NCI-H82 treated with DMSO at 0.1 percent for 48 hours (cell line): ENCODE data around the gene STH.
"Not testable (repeated sequence)": the region's sequence is repeated elsewhere in the genome, so short reads cannot be mapped to it uniquely, and the experiment has no call there.

Experiments used
- DNase-seq: peaks from one replicate; lab custom pipeline; 2025; ENCODE audit not compliant: unreplicated experiment; lab: John Stamatoyannopoulos, UW

STH gene

DNA sequence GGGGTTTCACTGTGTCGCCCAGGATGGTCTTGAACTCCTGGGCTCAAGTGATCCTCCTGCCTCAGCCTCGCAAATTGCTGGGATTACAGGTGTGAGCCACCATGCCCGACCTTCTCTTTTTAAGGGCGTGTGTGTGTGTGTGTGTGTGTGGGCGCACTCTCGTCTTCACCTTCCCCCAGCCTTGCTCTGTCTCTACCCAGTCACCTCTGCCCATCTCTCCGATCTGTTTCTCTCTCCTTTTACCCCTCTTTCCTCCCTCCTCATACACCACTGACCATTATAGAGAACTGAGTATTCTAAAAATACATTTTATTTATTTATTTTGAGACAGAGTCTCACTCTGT, 3.9 kb downstream of the STH start:
- no peak for DNase-seq

DNA sequence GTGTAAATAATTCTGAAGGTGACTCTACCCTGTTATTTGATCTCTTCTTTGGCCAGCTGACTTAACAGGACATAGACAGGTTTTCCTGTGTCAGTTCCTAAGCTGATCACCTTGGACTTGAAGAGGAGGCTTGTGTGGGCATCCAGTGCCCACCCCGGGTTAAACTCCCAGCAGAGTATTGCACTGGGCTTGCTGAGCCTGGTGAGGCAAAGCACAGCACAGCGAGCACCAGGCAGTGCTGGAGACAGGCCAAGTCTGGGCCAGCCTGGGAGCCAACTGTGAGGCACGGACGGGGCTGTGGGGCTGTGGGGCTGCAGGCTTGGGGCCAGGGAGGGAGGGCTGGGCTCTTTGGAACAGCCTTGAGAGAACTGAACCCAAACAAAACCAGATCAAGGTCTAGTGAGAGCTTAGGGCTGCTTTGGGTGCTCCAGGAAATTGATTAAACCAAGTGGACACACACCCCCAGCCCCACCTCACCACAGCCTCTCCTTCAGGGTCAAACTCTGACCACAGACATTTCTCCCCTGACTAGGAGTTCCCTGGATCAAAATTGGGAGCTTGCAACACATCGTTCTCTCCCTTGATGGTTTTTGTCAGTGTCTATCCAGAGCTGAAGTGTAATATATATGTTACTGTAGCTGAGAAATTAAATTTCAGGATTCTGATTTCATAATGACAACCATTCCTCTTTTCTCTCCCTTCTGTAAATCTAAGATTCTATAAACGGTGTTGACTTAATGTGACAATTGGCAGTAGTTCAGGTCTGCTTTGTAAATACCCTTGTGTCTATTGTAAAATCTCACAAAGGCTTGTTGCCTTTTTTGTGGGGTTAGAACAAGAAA, 5.1 kb downstream of the STH start:
- no peak for DNase-seq

DNA sequence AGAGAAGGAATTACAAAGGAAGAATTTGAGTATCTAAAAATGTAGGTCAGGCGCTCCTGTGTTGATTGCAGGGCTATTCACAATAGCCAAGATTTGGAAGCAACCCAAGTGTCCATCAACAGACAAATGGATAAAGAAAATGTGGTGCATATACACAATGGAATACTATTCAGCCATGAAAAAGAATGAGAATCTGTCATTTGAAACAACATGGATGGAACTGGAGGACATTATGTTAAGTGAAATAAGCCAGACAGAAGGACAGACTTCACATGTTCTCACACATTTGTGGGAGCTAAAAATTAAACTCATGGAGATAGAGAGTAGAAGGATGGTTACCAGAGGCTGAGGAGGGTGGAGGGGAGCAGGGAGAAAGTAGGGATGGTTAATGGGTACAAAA, 7.0 kb downstream of the STH start:
- not testable (repeated sequence) for DNase-seq

DNA sequence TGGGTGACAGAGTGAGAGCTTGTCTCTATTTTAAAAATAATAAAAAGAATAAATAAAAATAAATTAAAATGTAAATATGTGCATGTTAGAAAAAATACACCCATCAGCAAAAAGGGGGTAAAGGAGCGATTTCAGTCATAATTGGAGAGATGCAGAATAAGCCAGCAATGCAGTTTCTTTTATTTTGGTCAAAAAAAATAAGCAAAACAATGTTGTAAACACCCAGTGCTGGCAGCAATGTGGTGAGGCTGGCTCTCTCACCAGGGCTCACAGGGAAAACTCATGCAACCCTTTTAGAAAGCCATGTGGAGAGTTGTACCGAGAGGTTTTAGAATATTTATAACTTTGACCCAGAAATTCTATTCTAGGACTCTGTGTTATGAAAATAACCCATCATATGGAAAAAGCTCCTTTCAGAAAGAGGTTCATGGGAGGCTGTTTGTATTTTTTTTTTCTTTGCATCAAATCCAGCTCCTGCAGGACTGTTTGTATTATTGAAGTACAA, 8.5 kb downstream of the STH start:
- DNase-seq, result no peak

DNA sequence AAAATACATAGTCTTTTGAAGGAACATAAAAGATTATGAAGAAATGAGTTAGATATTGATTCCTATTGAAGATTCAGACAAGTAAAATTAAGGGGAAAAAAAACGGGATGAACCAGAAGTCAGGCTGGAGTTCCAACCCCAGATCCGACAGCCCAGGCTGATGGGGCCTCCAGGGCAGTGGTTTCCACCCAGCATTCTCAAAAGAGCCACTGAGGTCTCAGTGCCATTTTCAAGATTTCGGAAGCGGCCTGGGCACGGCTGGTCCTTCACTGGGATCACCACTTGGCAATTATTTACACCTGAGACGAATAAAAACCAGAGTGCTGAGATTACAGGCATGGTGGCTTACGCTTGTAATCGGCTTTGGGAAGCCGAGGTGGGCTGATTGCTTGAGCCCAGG, 9.5 kb downstream of the STH start:
- DNase-seq, result no peak

DNA sequence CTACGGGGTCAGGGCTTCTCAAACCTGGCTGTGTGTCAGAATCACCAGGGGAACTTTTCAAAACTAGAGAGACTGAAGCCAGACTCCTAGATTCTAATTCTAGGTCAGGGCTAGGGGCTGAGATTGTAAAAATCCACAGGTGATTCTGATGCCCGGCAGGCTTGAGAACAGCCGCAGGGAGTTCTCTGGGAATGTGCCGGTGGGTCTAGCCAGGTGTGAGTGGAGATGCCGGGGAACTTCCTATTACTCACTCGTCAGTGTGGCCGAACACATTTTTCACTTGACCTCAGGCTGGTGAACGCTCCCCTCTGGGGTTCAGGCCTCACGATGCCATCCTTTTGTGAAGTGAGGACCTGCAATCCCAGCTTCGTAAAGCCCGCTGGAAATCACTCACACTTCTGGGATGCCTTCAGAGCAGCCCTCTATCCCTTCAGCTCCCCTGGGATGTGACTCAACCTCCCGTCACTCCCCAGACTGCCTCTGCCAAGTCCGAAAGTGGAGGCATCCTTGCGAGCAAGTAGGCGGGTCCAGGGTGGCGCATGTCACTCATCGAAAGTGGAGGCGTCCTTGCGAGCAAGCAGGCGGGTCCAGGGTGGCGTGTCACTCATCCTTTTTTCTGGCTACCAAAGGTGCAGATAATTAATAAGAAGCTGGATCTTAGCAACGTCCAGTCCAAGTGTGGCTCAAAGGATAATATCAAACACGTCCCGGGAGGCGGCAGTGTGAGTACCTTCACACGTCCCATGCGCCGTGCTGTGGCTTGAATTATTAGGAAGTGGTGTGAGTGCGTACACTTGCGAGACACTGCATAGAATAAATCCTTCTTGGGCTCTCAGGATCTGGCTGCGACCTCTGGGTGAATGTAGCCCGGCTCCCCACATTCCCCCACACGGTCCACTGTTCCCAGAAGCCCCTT, 10.9 kb downstream of the STH start:
- no peak for DNase-seq

DNA sequence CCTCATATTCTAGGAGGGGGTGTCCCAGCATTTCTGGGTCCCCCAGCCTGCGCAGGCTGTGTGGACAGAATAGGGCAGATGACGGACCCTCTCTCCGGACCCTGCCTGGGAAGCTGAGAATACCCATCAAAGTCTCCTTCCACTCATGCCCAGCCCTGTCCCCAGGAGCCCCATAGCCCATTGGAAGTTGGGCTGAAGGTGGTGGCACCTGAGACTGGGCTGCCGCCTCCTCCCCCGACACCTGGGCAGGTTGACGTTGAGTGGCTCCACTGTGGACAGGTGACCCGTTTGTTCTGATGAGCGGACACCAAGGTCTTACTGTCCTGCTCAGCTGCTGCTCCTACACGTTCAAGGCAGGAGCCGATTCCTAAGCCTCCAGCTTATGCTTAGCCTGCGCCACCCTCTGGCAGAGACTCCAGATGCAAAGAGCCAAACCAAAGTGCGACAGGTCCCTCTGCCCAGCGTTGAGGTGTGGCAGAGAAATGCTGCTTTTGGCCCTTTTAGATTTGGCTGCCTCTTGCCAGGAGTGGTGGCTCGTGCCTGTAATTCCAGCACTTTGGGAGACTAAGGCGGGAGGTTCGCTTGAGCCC, 11.6 kb downstream of the STH start:
- no peak for DNase-seq

DNA sequence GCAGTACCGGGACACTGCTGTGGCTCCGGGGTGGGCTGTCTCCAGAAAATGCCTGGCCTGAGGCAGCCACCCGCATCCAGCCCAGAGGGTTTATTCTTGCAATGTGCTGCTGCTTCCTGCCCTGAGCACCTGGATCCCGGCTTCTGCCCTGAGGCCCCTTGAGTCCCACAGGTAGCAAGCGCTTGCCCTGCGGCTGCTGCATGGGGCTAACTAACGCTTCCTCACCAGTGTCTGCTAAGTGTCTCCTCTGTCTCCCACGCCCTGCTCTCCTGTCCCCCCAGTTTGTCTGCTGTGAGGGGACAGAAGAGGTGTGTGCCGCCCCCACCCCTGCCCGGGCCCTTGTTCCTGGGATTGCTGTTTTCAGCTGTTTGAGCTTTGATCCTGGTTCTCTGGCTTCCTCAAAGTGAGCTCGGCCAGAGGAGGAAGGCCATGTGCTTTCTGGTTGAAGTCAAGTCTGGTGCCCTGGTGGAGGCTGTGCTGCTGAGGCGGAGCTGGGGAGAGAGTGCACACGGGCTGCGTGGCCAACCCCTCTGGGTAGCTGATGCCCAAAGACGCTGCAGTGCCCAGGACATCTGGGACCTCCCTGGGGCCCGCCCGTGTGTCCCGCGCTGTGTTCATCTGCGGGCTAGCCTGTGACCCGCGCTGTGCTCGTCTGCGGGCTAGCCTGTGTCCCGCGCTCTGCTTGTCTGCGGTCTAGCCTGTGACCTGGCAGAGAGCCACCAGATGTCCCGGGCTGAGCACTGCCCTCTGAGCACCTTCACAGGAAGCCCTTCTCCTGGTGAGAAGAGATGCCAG, 12.9 kb downstream of the STH start:
- DNase-seq, result no peak

DNA sequence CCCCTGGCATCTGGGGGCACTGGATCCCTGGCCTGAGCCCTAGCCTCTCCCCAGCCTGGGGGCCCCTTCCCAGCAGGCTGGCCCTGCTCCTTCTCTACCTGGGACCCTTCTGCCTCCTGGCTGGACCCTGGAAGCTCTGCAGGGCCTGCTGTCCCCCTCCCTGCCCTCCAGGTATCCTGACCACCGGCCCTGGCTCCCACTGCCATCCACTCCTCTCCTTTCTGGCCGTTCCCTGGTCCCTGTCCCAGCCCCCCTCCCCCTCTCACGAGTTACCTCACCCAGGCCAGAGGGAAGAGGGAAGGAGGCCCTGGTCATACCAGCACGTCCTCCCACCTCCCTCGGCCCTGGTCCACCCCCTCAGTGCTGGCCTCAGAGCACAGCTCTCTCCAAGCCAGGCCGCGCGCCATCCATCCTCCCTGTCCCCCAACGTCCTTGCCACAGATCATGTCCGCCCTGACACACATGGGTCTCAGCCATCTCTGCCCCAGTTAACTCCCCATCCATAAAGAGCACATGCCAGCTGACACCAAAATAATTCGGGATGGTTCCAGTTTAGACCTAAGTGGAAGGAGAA, 13.5 kb downstream of the STH start:
- DNase-seq, result no peak

DNA sequence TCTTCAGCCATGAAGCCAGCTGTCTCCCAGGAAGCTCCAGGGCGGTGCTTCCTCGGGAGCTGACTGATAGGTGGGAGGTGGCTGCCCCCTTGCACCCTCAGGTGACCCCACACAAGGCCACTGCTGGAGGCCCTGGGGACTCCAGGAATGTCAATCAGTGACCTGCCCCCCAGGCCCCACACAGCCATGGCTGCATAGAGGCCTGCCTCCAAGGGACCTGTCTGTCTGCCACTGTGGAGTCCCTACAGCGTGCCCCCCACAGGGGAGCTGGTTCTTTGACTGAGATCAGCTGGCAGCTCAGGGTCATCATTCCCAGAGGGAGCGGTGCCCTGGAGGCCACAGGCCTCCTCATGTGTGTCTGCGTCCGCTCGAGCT, 14.1 kb downstream of the STH start:
- DNase-seq, result no peak

DNA sequence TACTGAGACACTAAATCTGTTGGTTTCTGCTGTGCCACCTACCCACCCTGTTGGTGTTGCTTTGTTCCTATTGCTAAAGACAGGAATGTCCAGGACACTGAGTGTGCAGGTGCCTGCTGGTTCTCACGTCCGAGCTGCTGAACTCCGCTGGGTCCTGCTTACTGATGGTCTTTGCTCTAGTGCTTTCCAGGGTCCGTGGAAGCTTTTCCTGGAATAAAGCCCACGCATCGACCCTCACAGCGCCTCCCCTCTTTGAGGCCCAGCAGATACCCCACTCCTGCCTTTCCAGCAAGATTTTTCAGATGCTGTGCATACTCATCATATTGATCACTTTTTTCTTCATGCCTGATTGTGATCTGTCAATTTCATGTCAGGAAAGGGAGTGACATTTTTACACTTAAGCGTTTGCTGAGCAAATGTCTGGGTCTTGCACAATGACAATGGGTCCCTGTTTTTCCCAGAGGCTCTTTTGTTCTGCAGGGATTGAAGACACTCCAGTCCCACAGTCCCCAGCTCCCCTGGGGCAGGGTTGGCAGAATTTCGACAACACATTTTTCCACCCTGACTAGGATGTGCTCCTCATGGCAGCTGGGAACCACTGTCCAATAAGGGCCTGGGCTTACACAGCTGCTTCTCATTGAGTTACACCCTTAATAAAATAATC, 14.6 kb downstream of the STH start:
- peak; percentile 29 for DNase-seq

DNA sequence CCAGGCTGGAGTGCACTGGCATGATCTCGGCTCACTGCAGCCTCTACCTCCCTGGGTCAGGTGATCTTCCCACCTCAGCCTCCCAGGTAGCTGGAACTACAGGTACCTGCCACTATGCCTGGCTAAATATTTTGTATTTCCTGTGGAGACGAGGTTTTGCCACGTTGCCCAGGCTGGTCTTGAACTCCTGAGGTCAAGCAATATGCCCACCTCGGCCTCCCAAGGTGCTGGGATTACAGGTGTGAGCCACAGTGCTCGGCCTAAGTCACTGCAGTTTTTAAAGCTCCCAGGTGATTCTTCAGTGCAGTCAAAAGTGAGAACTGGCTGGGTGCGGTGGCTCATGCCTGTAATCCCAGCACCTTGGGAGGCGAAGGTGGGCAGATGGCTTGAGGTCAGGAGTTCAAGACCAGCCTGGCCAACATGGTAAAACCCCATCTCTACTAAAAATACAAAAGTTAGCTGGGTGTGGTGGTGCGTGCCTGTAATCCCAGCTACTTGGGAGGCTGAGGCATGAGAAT, 20.4 kb downstream of the STH start:
- DNase-seq, result not testable (repeated sequence)

DNA sequence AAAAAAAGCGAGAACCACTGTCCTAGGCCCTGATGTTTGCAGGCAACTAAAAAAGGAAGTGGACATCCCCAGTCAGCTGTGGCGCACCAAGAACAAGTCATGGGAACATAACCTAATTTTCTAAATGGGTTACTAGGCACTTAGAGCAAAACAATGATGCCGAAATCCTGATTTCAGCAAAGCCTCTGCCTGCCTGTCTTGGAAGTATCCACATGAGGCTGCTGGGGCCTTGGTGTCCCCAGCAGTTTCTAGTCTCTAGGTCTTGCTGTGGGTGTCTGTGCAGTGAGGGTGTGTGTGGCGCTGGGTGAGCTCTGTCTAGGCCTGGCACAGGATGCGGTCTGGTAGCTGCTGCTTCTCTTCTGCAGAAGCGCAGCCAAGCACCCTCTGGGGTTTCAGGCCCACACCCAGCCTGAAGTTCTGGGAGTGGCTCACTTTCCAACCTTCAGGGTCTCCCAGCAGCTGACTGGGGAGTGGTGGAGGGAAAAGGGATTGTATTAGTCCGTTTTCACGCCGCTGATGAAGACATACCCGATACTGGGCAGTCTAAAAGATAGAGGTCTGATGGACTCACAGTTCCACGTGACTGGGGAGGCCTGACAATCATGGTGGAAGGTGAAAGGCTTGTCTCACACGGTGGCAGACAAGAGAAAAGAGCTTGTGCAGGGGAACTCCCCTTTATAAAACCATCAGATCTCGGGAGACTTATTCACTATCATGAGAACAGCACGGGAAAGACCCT, 21.1 kb downstream of the STH start:
- DNase-seq, result no peak

DNA sequence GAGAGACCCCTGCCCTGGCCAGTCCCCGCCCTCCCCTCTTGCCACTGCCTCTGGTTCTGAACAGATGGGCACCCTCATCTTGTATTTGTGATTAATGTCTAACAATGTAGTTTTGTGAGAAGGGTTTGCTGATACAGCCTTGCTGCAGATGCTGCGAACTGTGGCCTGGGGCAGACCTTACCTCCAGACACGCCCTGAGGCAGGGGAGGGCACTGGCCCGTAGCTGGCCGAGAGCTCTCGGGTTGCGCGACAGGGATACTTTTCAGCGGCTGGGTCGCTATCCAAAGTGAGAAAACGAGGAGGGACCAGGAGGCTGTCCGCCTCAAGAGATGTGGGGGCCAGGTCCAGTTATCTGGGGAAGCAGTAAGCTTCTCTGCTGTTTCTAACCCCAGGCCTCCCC, 21.9 kb downstream of the STH start:
- no peak for DNase-seq

DNA sequence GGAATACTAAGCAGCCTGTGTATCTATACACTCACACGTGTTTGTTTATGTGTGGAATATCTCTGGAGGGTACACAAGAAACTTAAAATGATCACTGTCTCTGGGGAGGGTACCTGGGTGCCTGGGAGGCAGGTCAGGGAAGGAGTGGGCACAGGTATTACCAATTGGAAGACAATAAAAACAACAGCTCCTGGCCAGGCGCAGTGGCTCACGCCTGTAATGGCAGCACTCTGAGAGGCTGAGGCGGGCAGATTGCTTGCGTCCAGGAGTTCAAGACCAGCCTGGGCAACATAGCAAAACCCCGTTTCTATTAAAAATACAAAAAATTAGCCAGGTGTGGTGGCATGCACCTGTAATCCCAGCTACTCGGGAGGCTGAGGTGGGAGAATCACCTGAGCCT, 24.3 kb downstream of the STH start:
- DNase-seq, result not testable (repeated sequence)

DNA sequence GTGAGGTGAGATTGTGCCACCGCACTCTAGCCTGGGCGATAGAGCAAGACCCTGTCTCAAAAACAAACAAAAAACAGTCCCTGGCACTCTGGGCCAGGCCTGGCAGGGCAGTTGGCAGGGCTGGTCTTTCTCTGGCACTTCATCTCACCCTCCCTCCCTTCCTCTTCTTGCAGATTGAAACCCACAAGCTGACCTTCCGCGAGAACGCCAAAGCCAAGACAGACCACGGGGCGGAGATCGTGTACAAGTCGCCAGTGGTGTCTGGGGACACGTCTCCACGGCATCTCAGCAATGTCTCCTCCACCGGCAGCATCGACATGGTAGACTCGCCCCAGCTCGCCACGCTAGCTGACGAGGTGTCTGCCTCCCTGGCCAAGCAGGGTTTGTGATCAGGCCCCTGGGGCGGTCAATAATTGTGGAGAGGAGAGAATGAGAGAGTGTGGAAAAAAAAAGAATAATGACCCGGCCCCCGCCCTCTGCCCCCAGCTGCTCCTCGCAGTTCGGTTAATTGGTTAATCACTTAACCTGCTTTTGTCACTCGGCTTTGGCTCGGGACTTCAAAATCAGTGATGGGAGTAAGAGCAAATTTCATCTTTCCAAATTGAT, 24.8 kb downstream of the STH start:
- DNase-seq, result peak; percentile 12

DNA sequence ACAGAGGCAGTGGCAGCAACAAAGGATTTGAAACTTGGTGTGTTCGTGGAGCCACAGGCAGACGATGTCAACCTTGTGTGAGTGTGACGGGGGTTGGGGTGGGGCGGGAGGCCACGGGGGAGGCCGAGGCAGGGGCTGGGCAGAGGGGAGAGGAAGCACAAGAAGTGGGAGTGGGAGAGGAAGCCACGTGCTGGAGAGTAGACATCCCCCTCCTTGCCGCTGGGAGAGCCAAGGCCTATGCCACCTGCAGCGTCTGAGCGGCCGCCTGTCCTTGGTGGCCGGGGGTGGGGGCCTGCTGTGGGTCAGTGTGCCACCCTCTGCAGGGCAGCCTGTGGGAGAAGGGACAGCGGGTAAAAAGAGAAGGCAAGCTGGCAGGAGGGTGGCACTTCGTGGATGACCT, 25.5 kb downstream of the STH start:
- DNase-seq, result no peak

DNA sequence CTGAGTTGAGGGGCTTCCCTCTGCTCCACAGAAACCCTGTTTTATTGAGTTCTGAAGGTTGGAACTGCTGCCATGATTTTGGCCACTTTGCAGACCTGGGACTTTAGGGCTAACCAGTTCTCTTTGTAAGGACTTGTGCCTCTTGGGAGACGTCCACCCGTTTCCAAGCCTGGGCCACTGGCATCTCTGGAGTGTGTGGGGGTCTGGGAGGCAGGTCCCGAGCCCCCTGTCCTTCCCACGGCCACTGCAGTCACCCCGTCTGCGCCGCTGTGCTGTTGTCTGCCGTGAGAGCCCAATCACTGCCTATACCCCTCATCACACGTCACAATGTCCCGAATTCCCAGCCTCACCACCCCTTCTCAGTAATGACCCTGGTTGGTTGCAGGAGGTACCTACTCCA, 26.0 kb downstream of the STH start:
- DNase-seq, result no peak
